Endothelial cell of umbilical vein (primary cell): ENCODE measurements around the gene FSCB.

Experiments
- CTCF ChIP-seq, 2 donors: IDR thresholded peaks; 1 replicate in 1 of 2; 2 replicates in 1 of 2; pipeline ENCODE4 v1.5.1; 2011; ENCODE audit warnings: low read length in 2 of 2, mild to moderate bottlenecking in 2 of 2, moderate library complexity in 2 of 2, control low read depth in 1 of 2, inconsistent platforms in 1 of 2, low read depth in 1 of 2; ENCODE audit not compliant: insufficient read depth in 1 of 2; ENCODE audit errors: extremely low read depth in 1 of 2
- EZH2 ChIP-seq: IDR thresholded peaks from 2 replicates; pipeline ENCODE4 v1.6.1; 2012; ENCODE audit warnings: borderline replicate concordance, low read depth, mild to moderate bottlenecking, moderate library complexity, low read length, inconsistent platforms; ENCODE audit not compliant: severe bottlenecking
- FOS ChIP-seq: IDR thresholded peaks from 2 replicates; pipeline ENCODE4 v1.6.1; 2011; ENCODE audit warnings: mild to moderate bottlenecking, low read length, moderate library complexity, borderline replicate concordance; ENCODE audit not compliant: insufficient read depth
- MYC ChIP-seq: IDR thresholded peaks from one replicate; pipeline ENCODE4 v1.6.1; 2011; ENCODE audit warnings: mild to moderate bottlenecking, low read depth, low read length
- POLR2A ChIP-seq: IDR thresholded peaks from 2 replicates; pipeline ENCODE4 v1.6.1; 2012; ENCODE audit warnings: low read depth, mild to moderate bottlenecking, control low read depth, low read length
- POLR2AphosphoS5 ChIP-seq: IDR thresholded peaks from 2 replicates; pipeline ENCODE4 v1.6.1; 2012; ENCODE audit warnings: low read depth, mild to moderate bottlenecking, control low read depth, low read length, moderate library complexity; ENCODE audit not compliant: insufficient read depth
- TF ChIP-seq, protein P1 (sequence below): IDR thresholded peaks from 2 replicates; pipeline ENCODE4 v1.6.1; 2011; ENCODE audit not compliant: insufficient read depth, insufficient read length

DNA sequence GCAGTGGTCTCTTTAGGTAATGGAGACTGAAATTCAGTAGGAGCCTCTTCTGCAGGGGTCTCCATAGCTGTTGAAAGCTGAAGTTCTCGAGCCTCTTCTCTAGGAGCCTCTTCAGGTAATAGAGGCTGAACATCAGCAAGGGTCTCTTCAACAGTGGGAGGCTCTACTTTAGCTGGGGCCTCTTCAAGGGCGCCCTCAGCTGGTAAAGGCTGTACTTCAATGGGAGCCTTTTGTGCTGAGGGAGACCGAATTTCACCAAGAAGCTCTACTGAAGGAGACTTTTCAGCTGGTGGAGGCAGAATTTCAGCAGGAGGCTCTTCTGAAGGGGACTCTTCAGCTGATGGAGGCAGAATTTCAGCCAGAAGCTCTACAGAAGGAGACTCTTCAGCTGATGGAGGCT lies 1.5 kb downstream of the FSCB start:
- no peak for TF ChIP-seq CTCF (IDR thresholded peaks at IDR 0.05; ENCODE audit: extremely low read depth in 1 of 2, insufficient read depth in 1 of 2, low read depth in 1 of 2, low read length in 2 of 2)
- TF ChIP-seq POLR2A = no peak
- no peak for TF ChIP-seq POLR2AphosphoS5
- TF ChIP-seq, protein P1, sequence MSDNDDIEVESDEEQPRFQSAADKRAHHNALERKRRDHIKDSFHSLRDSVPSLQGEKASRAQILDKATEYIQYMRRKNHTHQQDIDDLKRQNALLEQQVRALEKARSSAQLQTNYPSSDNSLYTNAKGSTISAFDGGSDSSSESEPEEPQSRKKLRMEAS = no peak
- no peak for TF ChIP-seq EZH2
- no peak for TF ChIP-seq FOS
- no peak for TF ChIP-seq MYC
